ENCODE measurements around the gene ELANE. TPM values are rescaled to one million over a fixed set of nuclear protein-coding genes. Genes with fewer than 3 reads are reported as not detected.

The ELANE gene
- total RNA-seq, 3 donors from 2014 or later (not counting 1 experiment from before 2014, with no cell fraction given) = 1.7 to 1.8 TPM; not detected in 1

DNA sequence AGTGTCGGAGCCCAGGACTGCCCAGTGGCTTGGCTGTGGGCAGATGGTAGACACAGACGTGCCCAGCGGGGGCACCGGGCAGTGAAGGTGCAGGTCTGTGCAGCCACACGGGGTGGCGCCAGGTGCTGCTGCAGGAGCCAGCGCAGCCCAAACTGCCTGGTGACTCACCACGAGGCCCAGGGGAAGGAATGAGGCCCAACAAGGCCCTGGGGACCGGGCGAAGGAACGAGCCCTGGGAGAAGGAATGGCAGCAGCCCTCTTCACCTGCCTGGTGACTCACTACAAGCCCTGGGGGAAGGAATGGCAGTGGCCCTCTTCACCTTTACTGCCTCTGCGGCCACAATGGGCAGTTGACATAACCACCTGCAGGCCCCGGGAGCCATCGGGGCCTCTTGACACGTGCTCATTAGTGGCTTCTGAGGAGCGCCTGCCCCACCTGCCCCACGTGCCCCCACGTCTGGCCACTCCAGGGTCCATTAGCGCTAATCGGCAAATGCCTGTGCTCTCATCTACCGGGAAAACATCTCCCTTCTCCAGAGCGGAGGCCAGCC is 31.6 kb downstream of the ELANE start:
- 95% methylated on average over 22 of the region's 22 CpGs for WGBS (ENCODE audit: insufficient coverage)
- peaks cover 22% of the 10 kb centered on the region for H3K4me1 ChIP-seq (ENCODE audit: control insufficient read depth, insufficient read depth, low read length)
- ATAC-seq = no peak
- H3K27ac ChIP-seq (ENCODE audit: low read length) = no peak overlapping the region
- H3K4me1 Mint-ChIP-seq = no peaks in the 10 kb centered on the region
- TF ChIP-seq CTCF (IDR thresholded peaks at IDR 0.05) = no peak
- H3K36me3 ChIP-seq (ENCODE audit: control insufficient read depth, insufficient read depth, low read length) = peaks cover 58% of the 10 kb centered on the region
- H3K4me3 ChIP-seq (ENCODE audit: low read length) = no peak overlapping the region
- no peaks in the 10 kb centered on the region for H3K27me3 ChIP-seq (ENCODE audit: control insufficient read depth, insufficient read depth, low read length)
- H3K27ac Mint-ChIP-seq = no peak overlapping the region
- no peaks in the 10 kb centered on the region for H3K27me3 Mint-ChIP-seq (ENCODE audit: low read depth in 2 of 2)
- H3K9me3 ChIP-seq (ENCODE audit: control insufficient read depth, insufficient read depth, low read length) = no peaks in the 10 kb centered on the region
- H3K36me3 Mint-ChIP-seq = no peaks in the 10 kb centered on the region
- H3K4me3 Mint-ChIP-seq = no peak overlapping the region
- intact Hi-C loops (cut with micrococcal nuclease) = no loop called here
- H3K9me3 Mint-ChIP-seq = no peaks in the 10 kb centered on the region
- no peak for DNase-seq

DNA sequence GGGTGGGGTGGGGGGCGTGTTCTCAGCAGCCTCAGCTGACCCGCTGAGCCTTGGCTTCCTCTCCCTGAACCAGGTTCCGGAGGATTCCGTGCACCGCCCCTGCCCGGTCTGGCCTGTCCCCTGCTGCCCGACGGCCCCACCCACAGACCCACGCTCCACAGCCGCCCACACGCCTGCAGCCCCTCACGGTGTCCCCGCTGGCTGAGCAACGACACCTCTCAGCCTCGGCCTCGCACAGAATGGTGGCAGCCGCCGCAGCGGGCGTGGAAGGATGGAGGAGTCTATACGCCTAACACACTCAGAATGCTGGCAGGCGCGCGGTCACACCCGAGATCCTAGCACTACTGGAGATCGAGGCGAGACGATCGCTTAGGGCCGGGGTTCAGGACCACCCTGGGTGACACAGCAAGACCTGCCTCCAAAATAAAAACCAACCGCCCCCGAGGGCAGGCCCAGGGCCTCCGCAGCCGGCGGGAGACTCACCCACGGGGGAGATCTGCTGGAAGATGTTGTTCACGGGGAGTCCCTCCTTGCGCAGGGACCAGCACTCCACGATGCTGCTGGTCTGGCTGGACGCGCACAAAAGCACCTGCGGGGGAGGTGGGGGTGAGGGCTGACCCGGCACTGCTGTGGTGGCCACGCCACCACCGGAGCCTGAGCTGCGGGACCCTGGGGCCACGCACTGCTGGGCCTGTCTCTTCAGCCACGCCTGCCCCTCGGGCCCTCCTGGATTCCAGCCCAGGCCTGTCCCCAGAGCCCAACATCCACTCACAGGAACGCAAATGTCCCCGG is 32.5 kb downstream of the ELANE start:
- ATAC-seq (no peak), DNase-seq (no peak)
- intact Hi-C loops (cut with micrococcal nuclease) = no loop called here
- Mint-ChIP-seq H3K4me3 (no peak overlapping the region), H3K27me3 (ENCODE audit: low read depth in 2 of 2) (no peaks in the 10 kb centered on the region), H3K9me3 (no peaks in the 10 kb centered on the region), H3K27ac (no peak overlapping the region), H3K4me1 (no peaks in the 10 kb centered on the region), H3K36me3 (no peaks in the 10 kb centered on the region)
- Histone ChIP-seq H3K4me3 (ENCODE audit: low read length) (no peak overlapping the region), H3K27ac (ENCODE audit: low read length) (no peak overlapping the region), H3K36me3 (ENCODE audit: control insufficient read depth, insufficient read depth, low read length) (peaks cover 60% of the 10 kb centered on the region), H3K4me1 (ENCODE audit: control insufficient read depth, insufficient read depth, low read length) (peaks cover 31% of the 10 kb centered on the region), H3K27me3 (ENCODE audit: control insufficient read depth, insufficient read depth, low read length) (no peaks in the 10 kb centered on the region), H3K9me3 (ENCODE audit: control insufficient read depth, insufficient read depth, low read length) (no peaks in the 10 kb centered on the region)
- WGBS (ENCODE audit: insufficient coverage) = 97% methylated on average over 51 of the region's 51 CpGs
- TF ChIP-seq CTCF (IDR thresholded peaks at IDR 0.05) = no peak

GRCh38 chr19:885536-886224 is 33.6 kb downstream of the ELANE start:
- no peaks in the 10 kb centered on the region for H3K9me3 Mint-ChIP-seq
- no peak overlapping the region for H3K27ac Mint-ChIP-seq
- H3K4me1 Mint-ChIP-seq = no peaks in the 10 kb centered on the region
- Histone ChIP-seq H3K36me3 (ENCODE audit: control insufficient read depth, insufficient read depth, low read length) (peaks cover 64% of the 10 kb centered on the region), H3K27ac (ENCODE audit: low read length) (no peak overlapping the region), H3K4me1 (ENCODE audit: control insufficient read depth, insufficient read depth, low read length) (peaks cover 32% of the 10 kb centered on the region), H3K4me3 (ENCODE audit: low read length) (no peak overlapping the region), H3K9me3 (ENCODE audit: control insufficient read depth, insufficient read depth, low read length) (no peaks in the 10 kb centered on the region), H3K27me3 (ENCODE audit: control insufficient read depth, insufficient read depth, low read length) (no peaks in the 10 kb centered on the region)
- no peak for DNase-seq
- H3K4me3 Mint-ChIP-seq = no peak overlapping the region
- intact Hi-C loops (cut with micrococcal nuclease) = no loop called here
- no peaks in the 10 kb centered on the region for H3K36me3 Mint-ChIP-seq
- H3K27me3 Mint-ChIP-seq (ENCODE audit: low read depth in 2 of 2) = no peaks in the 10 kb centered on the region
- no peak for TF ChIP-seq CTCF (IDR thresholded peaks at IDR 0.05)
- WGBS (ENCODE audit: insufficient coverage) = 98% methylated on average over 64 of the region's 64 CpGs
- ATAC-seq = no peak

All from natural killer cell (primary cell).